K562 (cell line): ENCODE results near the gene HLCS. TPM values are rescaled to one million over a fixed set of nuclear protein-coding genes. Genes with fewer than 3 reads are reported as not detected.
A peak's percentile ranks its signal among the peaks of the same experiment; 100 is the strongest.

ENCODE experiments used
- ARID1B ChIP-seq: fragments of 450-650 bp; IDR thresholded peaks from 2 replicates; pipeline ENCODE4 v1.6.1; 2016; ENCODE audit warnings: antibody characterized with exemption, mild to moderate bottlenecking, inconsistent platforms
- ATF2 ChIP-seq: sonication (generic); formaldehyde crosslinking; IDR thresholded peaks from 2 replicates; pipeline ENCODE4 v1.8.1; 2022; ENCODE audit warnings: missing genetic modification reagents
- ATF6 ChIP-seq: sonication (generic); formaldehyde crosslinking; IDR thresholded peaks from 2 replicates; pipeline ENCODE4 v1.4.0; 2020; ENCODE audit warnings: mild to moderate bottlenecking, missing genetic modification reagents
- FOXA1 ChIP-seq: fragments of 450-650 bp; IDR thresholded peaks from 2 replicates; pipeline ENCODE4 v1.6.1; 2016; ENCODE audit warnings: mild to moderate bottlenecking, borderline replicate concordance
- FOXP1 ChIP-seq: sonication (generic); formaldehyde crosslinking; IDR thresholded peaks from 2 replicates; pipeline ENCODE4 v1.8.0; 2022; ENCODE audit warnings: mild to moderate bottlenecking, missing genetic modification reagents
- MCM2 ChIP-seq: fragments of 450-650 bp; IDR thresholded peaks from 2 replicates; pipeline ENCODE4 v1.6.1; 2017; ENCODE audit warnings: low read depth, mild to moderate bottlenecking
- MEIS2 ChIP-seq: fragments of 450-650 bp; IDR thresholded peaks from 2 replicates; pipeline ENCODE4 v1.6.1; 2014; ENCODE audit warnings: mild to moderate bottlenecking; ENCODE audit not compliant: partially characterized antibody
- NCOR1 ChIP-seq: fragments of 450-650 bp; IDR thresholded peaks from 2 replicates; pipeline ENCODE4 v1.6.1; 2016; ENCODE audit warnings: mild to moderate bottlenecking, moderate library complexity
- RB1 ChIP-seq: fragments of 450-650 bp; IDR thresholded peaks from 2 replicates; pipeline ENCODE4 v1.6.1; 2017; ENCODE audit warnings: low read depth, mild to moderate bottlenecking
- SRSF7 ChIP-seq: fragments of 200-400 bp; formaldehyde crosslinking; optimal IDR thresholded peaks from 2 replicates; pipeline ENCODE3; 2017; ENCODE audit warnings: mild to moderate bottlenecking, low read depth, low read length
- THRAP3 ChIP-seq: fragments of 450-650 bp; IDR thresholded peaks from 2 replicates; pipeline ENCODE4 v1.6.1; 2016; ENCODE audit warnings: mild to moderate bottlenecking, inconsistent platforms, borderline replicate concordance
- YY1 ChIP-seq, 3 experiments: IDR thresholded peaks; 2 replicates each; pipeline ENCODE4 v1.6.1; 2011; ENCODE audit warnings: low read length in 2 of 3, mild to moderate bottlenecking in 2 of 3, moderate library complexity in 2 of 3, borderline replicate concordance in 1 of 3, control low read depth in 1 of 3, low read depth in 1 of 3; ENCODE audit not compliant: insufficient read depth in 3 of 3, insufficient replicate concordance in 2 of 3, control insufficient read depth in 1 of 3, insufficient read length in 1 of 3; ENCODE audit errors: extremely low read depth in 1 of 3
- ZBTB26 ChIP-seq: fragments of 450-650 bp; formaldehyde crosslinking; IDR thresholded peaks from 2 replicates; pipeline ENCODE4 v1.4.0; 2022; ENCODE audit warnings: missing genetic modification characterization
- ZNF431 ChIP-seq: sonication (generic); formaldehyde crosslinking; IDR thresholded peaks from 2 replicates; pipeline ENCODE4 v1.8.0; 2022; ENCODE audit warnings: mild to moderate bottlenecking, missing genetic modification reagents
- ZNF57 ChIP-seq: fragments of 450-650 bp; formaldehyde crosslinking; IDR thresholded peaks from 2 replicates; pipeline ENCODE4 v1.4.0; 2020; ENCODE audit warnings: mild to moderate bottlenecking, moderate library complexity
- ZNF586 ChIP-seq: fragments of 450-650 bp; formaldehyde crosslinking; conservative IDR thresholded peaks from 2 replicates; pipeline ENCODE4 v1.4.0; 2020; ENCODE audit warnings: mild to moderate bottlenecking, moderate library complexity
- polyA plus RNA-seq, 8 experiments: library from polyadenylated mRNA; depleted of rRNA in 4 of 8; stranded (reverse) in 5 of 8; unstranded in 3 of 8; fragments of >200 nt; fragmentation: Nextera tagmentation in 2 of 8; fragmentation: Illumina TruSeq in 1 of 8; extraction: Ambion mirVana in 2 of 8; extraction: Trizol in 1 of 8; gene quantifications; 2 replicates each; pipeline versions ENCODE4 v1.2.1 to v1.2.3, GENCODE V29; 2011 to 2014; ENCODE audit warnings: inconsistent platforms in 1 of 8, missing spikeins in 1 of 8
- total RNA-seq, 7 experiments: library from RNA; depleted of rRNA in 6 of 7; stranded (reverse); fragments of >200 nt in 6 of 7; fragmentation: Illumina TruSeq in 2 of 7; extraction: Trizol in 2 of 7; gene quantifications; 2 replicates each; pipeline versions ENCODE4 v1.2.1 to v1.2.3, GENCODE V29; 2011 to 2021; ENCODE audit warnings: low replicate concordance in 1 of 7
- TF ChIP-seq, protein P1 (sequence below), 2 experiments: fragments of 450-650 bp; conservative IDR thresholded peaks; 2 replicates each; pipeline ENCODE4 v1.6.1; 2017; ENCODE audit warnings: mild to moderate bottlenecking in 2 of 2, moderate library complexity in 2 of 2
- TF ChIP-seq, protein P2 (sequence below): fragments of 450-650 bp; formaldehyde crosslinking; IDR thresholded peaks from 2 replicates; pipeline ENCODE4 v1.4.0; 2022; ENCODE audit warnings: mild to moderate bottlenecking, moderate library complexity
- TF ChIP-seq, protein P3 (sequence below): sonication (generic); formaldehyde crosslinking; IDR thresholded peaks from 2 replicates; pipeline ENCODE4 v1.8.0; 2022; ENCODE audit warnings: mild to moderate bottlenecking, low read depth, missing genetic modification reagents

Gene HLCS
- total and polyA plus RNA-seq, 9 of the 15 experiments (the other 6 are each of a cell fraction or from before 2014, with no cell fraction given), result 3.0 to 21.5 (median 17.1) TPM

DNA sequence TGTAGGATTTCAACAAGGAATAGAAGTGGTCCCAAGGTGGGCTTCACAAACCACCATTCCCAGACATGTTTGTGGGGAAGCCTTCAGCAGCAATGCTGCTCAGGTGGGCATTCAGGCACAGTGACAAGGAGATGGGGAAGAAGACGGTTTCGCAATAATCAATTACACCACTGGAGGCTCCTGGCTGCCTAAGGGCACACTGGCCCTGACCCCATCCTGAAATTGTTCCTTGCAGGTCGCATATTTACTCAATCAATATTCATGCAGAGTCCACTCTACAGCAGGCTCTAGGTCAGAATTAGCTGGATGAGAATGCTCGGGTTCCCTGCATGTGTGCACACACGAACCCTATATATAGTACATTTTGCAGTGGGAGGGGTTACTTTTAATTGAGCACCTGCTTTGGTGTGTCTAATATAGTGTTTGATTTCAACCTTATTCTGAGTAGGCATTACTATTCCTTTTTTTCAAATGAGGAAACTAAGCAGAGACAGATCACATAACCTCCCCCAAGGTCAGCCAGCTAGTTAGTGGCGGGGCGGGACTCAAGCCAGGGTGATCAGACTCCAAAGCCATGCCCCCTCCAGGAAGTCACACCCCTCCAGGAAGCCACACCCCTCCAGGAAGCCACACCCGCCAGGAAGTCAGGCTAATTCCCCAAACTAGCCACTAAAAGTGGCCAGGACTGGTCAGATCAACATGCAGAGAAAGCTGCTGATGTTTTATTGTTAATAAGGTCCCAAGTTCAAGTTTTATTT lies 106.5 kb downstream of the HLCS start (continued):
- TF ChIP-seq, protein P1, sequence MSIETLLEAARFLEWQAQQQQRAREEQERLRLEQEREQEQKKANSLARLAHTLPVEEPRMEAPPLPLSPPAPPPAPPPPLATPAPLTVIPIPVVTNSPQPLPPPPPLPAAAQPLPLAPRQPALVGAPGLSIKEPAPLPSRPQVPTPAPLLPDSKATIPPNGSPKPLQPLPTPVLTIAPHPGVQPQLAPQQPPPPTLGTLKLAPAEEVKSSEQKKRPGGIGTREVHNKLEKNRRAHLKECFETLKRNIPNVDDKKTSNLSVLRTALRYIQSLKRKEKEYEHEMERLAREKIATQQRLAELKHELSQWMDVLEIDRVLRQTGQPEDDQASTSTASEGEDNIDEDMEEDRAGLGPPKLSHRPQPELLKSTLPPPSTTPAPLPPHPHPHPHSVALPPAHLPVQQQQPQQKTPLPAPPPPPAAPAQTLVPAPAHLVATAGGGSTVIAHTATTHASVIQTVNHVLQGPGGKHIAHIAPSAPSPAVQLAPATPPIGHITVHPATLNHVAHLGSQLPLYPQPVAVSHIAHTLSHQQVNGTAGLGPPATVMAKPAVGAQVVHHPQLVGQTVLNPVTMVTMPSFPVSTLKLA (conservative IDR thresholded peaks at IDR 0.05), result peak in 1 of 2 experiments; percentile 26; a peak in 1 of 4 replicates
- TF ChIP-seq ZNF431 (CRISPR knock-in tag) (no peak), ZNF586 (CRISPR knock-in tag) (no peak), THRAP3 (no peak), ATF2 (no peak), FOXA1 (no peak), FOXP1 (CRISPR knock-in tag) (no peak), NCOR1 (no peak), SRSF7 (no peak), RB1 (no peak), ARID1B (no peak), ATF6 (CRISPR knock-in tag) (no peak), ZNF57 (CRISPR knock-in tag) (no peak), MEIS2 (no peak), ZBTB26 (CRISPR knock-in tag) (no peak), MCM2 (no peak), YY1 (IDR thresholded peaks at IDR 0.05; ENCODE audit: borderline replicate concordance in 1 of 3, control insufficient read depth in 1 of 3, extremely low read depth in 1 of 3, insufficient read depth in 3 of 3, insufficient read length in 1 of 3, insufficient replicate concordance in 2 of 3, low read depth in 1 of 3, low read length in 2 of 3) (peak in 1 of 3 experiments; percentile 7)
- TF ChIP-seq, protein P2, sequence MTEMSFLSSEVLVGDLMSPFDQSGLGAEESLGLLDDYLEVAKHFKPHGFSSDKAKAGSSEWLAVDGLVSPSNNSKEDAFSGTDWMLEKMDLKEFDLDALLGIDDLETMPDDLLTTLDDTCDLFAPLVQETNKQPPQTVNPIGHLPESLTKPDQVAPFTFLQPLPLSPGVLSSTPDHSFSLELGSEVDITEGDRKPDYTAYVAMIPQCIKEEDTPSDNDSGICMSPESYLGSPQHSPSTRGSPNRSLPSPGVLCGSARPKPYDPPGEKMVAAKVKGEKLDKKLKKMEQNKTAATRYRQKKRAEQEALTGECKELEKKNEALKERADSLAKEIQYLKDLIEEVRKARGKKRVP (CRISPR knock-in tag), result no peak
- TF ChIP-seq, protein P3, sequence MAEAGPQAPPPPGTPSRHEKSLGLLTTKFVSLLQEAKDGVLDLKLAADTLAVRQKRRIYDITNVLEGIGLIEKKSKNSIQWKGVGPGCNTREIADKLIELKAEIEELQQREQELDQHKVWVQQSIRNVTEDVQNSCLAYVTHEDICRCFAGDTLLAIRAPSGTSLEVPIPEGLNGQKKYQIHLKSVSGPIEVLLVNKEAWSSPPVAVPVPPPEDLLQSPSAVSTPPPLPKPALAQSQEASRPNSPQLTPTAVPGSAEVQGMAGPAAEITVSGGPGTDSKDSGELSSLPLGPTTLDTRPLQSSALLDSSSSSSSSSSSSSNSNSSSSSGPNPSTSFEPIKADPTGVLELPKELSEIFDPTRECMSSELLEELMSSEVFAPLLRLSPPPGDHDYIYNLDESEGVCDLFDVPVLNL, result no peak
